HG02943 (cell line): ENCODE data around the gene TCF15.
"Not testable (repeated sequence)": the region's sequence is repeated elsewhere in the genome, so short reads cannot be mapped to it uniquely, and the experiment has no call there.

ENCODE experiments used
- ATAC-seq: cut with Tn5 transposase; IDR thresholded peaks from one replicate; pipeline ENCODE4 v1.9.1; 2021; ENCODE audit warnings: mild to moderate bottlenecking, low read depth, moderate library complexity; ENCODE audit not compliant: unreplicated experiment

The TCF15 gene

GRCh38 chr20:584161-584970 is 25.7 kb downstream of the TCF15 start:
- no peak for ATAC-seq

- ATAC-seq = no peak
Observed at GRCh38 chr20:582204-582603, 27.9 kb downstream of the TCF15 start.

GRCh38 chr20:578940-579690 is 31.0 kb downstream of the TCF15 start:
- not testable (repeated sequence) for ATAC-seq

GRCh38 chr20:577167-577791 is 32.8 kb downstream of the TCF15 start:
- no peak for ATAC-seq

GRCh38 chr20:576156-576555 is 34.0 kb downstream of the TCF15 start:
- no peak for ATAC-seq

GRCh38 chr20:575230-575629 is 34.9 kb downstream of the TCF15 start:
- ATAC-seq = no peak

- ATAC-seq = no peak
Observed at GRCh38 chr20:574297-574942, 35.7 kb downstream of the TCF15 start.

- no peak for ATAC-seq
Observed at GRCh38 chr20:573414-574296, 36.5 kb downstream of the TCF15 start.

- no peak for ATAC-seq
Observed at GRCh38 chr20:572727-573126, 37.4 kb downstream of the TCF15 start.

GRCh38 chr20:571754-572441 is 38.2 kb downstream of the TCF15 start:
- ATAC-seq = no peak

GRCh38 chr20:568673-569415 is 41.3 kb downstream of the TCF15 start:
- no peak for ATAC-seq

GRCh38 chr20:568097-568652 is 41.9 kb downstream of the TCF15 start:
- ATAC-seq = no peak

GRCh38 chr20:564192-564591 is 45.9 kb downstream of the TCF15 start:
- ATAC-seq = no peak

GRCh38 chr20:563187-563586 is 46.9 kb downstream of the TCF15 start:
- no peak for ATAC-seq

GRCh38 chr20:562232-562897 is 47.7 kb downstream of the TCF15 start:
- no peak for ATAC-seq

GRCh38 chr20:561437-562231 is 48.5 kb downstream of the TCF15 start:
- no peak for ATAC-seq

- no peak for ATAC-seq
Observed at GRCh38 chr20:560680-561079, 49.4 kb downstream of the TCF15 start.
